ENCODE data around the gene NRAP. TPM values are rescaled to one million over a fixed set of nuclear protein-coding genes. Genes with fewer than 3 reads are reported as not detected.

Gene NRAP
- total RNA-seq, 1 donor from 2014 or later = not detected

GRCh38 chr10:113553149-113553548, 110.7 kb downstream of the NRAP start:
- no peak for TF ChIP-seq EZH2 (IDR thresholded peaks at IDR 0.05)
- TF ChIP-seq CTCF (IDR thresholded peaks at IDR 0.05) = no peak
- TF ChIP-seq EZH2phosphoT487 (IDR thresholded peaks at IDR 0.05) = no peak
- Histone ChIP-seq H3K4me1 (peaks cover 57% of the 10 kb centered on the region), H3K79me2 (ENCODE audit: low read depth) (no peaks in the 10 kb centered on the region), H3K27me3 (peaks cover 11% of the 10 kb centered on the region), H3K4me2 (no peak overlapping the region), H3K27ac (no peak overlapping the region), H3K36me3 (no peaks in the 10 kb centered on the region), H3K4me3 (no peak overlapping the region), H4K20me1 (ENCODE audit: low read depth) (no peaks in the 10 kb centered on the region), H3K9ac (no peak overlapping the region), H3F3A (ENCODE audit: low read depth) (peaks cover 45% of the 10 kb centered on the region), H2AFZ (replicated peaks) (no peak overlapping the region), H3K9me3 (ENCODE audit: low read depth) (no peaks in the 10 kb centered on the region)
- DNase-seq (ENCODE audit: low spot score) = no peak
- Mint-ChIP-seq H3K36me3 (no peaks in the 10 kb centered on the region), H3K9me3 (peaks cover 2% of the 10 kb centered on the region), H3K27ac (no peak overlapping the region), H3K27me3 (ENCODE audit: insufficient read depth, low read depth) (peaks cover 17% of the 10 kb centered on the region), H3K4me1 (peaks cover 34% of the 10 kb centered on the region), H3K4me3 (no peak overlapping the region)

- Histone ChIP-seq H3K27me3 (peaks cover 15% of the 10 kb centered on the region), H3K9me3 (ENCODE audit: low read depth) (no peaks in the 10 kb centered on the region), H3F3A (ENCODE audit: low read depth) (peaks cover 41% of the 10 kb centered on the region), H3K4me1 (peaks cover 53% of the 10 kb centered on the region), H3K36me3 (no peaks in the 10 kb centered on the region), H4K20me1 (ENCODE audit: low read depth) (no peaks in the 10 kb centered on the region), H3K4me3 (no peak within 1 kb of the TSS), H3K4me2 (no peak within 1 kb of the TSS), H3K27ac (no peak within 1 kb of the TSS), H3K9ac (no peak within 1 kb of the TSS), H3K79me2 (ENCODE audit: low read depth) (no peaks in the 10 kb centered on the region), H2AFZ (replicated peaks) (no peak within 1 kb of the TSS)
- no peaks in the 10 kb centered on the region for H3K36me3 Mint-ChIP-seq
- H3K27ac Mint-ChIP-seq = no peak within 1 kb of the TSS
- H3K4me3 Mint-ChIP-seq = no peak within 1 kb of the TSS
- no peak for TF ChIP-seq EZH2phosphoT487 (IDR thresholded peaks at IDR 0.05)
- no peak for TF ChIP-seq CTCF (IDR thresholded peaks at IDR 0.05)
- no peak for TF ChIP-seq EZH2 (IDR thresholded peaks at IDR 0.05)
- H3K27me3 Mint-ChIP-seq (ENCODE audit: insufficient read depth, low read depth) = peaks cover 14% of the 10 kb centered on the region
- DNase-seq (ENCODE audit: low spot score) = no peak
- H3K9me3 Mint-ChIP-seq = peaks cover 2% of the 10 kb centered on the region
- H3K4me1 Mint-ChIP-seq = peaks cover 30% of the 10 kb centered on the region
Measured at GRCh38 chr10:113552701-113553100, 111.1 kb downstream of the NRAP start, which contains the start of gene HABP2. Gene HABP2 (plus strand): TSS chr10:113553053. CDS start chr10:113553122, 69 bp downstream.

- Histone ChIP-seq H3K4me3 (no peak overlapping the region), H3K4me1 (peaks cover 46% of the 10 kb centered on the region), H3F3A (ENCODE audit: low read depth) (peaks cover 34% of the 10 kb centered on the region), H3K79me2 (ENCODE audit: low read depth) (no peaks in the 10 kb centered on the region), H4K20me1 (ENCODE audit: low read depth) (no peaks in the 10 kb centered on the region), H3K9me3 (ENCODE audit: low read depth) (no peaks in the 10 kb centered on the region), H3K4me2 (no peak overlapping the region), H3K9ac (no peak overlapping the region), H2AFZ (replicated peaks) (no peak overlapping the region), H3K27ac (no peak overlapping the region), H3K36me3 (no peaks in the 10 kb centered on the region), H3K27me3 (peaks cover 18% of the 10 kb centered on the region)
- peaks cover 10% of the 10 kb centered on the region for H3K27me3 Mint-ChIP-seq (ENCODE audit: insufficient read depth, low read depth)
- no peaks in the 10 kb centered on the region for H3K36me3 Mint-ChIP-seq
- no peak for DNase-seq (ENCODE audit: low spot score)
- H3K9me3 Mint-ChIP-seq = peaks cover 2% of the 10 kb centered on the region
- H3K4me3 Mint-ChIP-seq = no peak overlapping the region
- TF ChIP-seq CTCF (IDR thresholded peaks at IDR 0.05) = no peak
- no peak for TF ChIP-seq EZH2phosphoT487 (IDR thresholded peaks at IDR 0.05)
- TF ChIP-seq EZH2 (IDR thresholded peaks at IDR 0.05) = no peak
- H3K27ac Mint-ChIP-seq = no peak overlapping the region
- H3K4me1 Mint-ChIP-seq = peaks cover 26% of the 10 kb centered on the region
Measured at GRCh38 chr10:113552014-113552413, 111.8 kb downstream of the NRAP start.
